OCI-LY3 (cell line): Measurements from ENCODE around the gene ACOX3.

ENCODE experiments used
- EZH2phosphoT487 ChIP-seq: fragments of 200-600 bp; shearing (Covaris generic); IDR thresholded peaks from 2 replicates; pipeline ENCODE4 v1.6.1; 2018; ENCODE audit warnings: antibody characterized with exemption, mixed run types, low read depth
- TF ChIP-seq, protein P1 (sequence below): fragments of 200-600, 300-600 bp; sonication (generic); IDR thresholded peaks from 2 replicates; pipeline ENCODE4 v1.5.1; 2014; ENCODE audit warnings: antibody characterized with exemption, low read length, low read depth

GRCh38 chr4:8347660-8348059 is 92.9 kb downstream of the ACOX3 start:
- TF ChIP-seq, protein P1, sequence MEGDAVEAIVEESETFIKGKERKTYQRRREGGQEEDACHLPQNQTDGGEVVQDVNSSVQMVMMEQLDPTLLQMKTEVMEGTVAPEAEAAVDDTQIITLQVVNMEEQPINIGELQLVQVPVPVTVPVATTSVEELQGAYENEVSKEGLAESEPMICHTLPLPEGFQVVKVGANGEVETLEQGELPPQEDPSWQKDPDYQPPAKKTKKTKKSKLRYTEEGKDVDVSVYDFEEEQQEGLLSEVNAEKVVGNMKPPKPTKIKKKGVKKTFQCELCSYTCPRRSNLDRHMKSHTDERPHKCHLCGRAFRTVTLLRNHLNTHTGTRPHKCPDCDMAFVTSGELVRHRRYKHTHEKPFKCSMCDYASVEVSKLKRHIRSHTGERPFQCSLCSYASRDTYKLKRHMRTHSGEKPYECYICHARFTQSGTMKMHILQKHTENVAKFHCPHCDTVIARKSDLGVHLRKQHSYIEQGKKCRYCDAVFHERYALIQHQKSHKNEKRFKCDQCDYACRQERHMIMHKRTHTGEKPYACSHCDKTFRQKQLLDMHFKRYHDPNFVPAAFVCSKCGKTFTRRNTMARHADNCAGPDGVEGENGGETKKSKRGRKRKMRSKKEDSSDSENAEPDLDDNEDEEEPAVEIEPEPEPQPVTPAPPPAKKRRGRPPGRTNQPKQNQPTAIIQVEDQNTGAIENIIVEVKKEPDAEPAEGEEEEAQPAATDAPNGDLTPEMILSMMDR, result no peak
- no peak for TF ChIP-seq EZH2phosphoT487
